SK-N-SH (cell line): Measurements from ENCODE around the gene TBX19. TPM values are rescaled to one million over a fixed set of nuclear protein-coding genes. Genes with fewer than 3 reads are reported as not detected.

Source experiments
- CTCF ChIA-PET: fragments of 300-600, 350-600 bp; formaldehyde crosslinking; extraction: SDS; loops from one replicate; lab custom pipeline; 2021; lab: Yijun Ruan, JAX
- POLR2A ChIA-PET: fragments of 350-600 bp; sonication (Branson Sonifier 250); formaldehyde crosslinking; extraction: SDS; loops from one replicate; lab custom pipeline; 2020; ENCODE audit warnings: antibody characterized with exemption, inconsistent platforms; lab: Yijun Ruan, JAX
- DNase-seq: peaks from one replicate; pipeline ENCODE4 v3.0.0; 2012
- H2AFZ ChIP-seq: fragments of 200-600 bp; sonication (generic); 2 replicates; pipeline ENCODE4 v1.8.1; 2016; ENCODE audit warnings: antibody characterized with exemption, mild to moderate bottlenecking, low read depth
- H3F3A ChIP-seq: fragments of 200-600 bp; sonication (generic); replicated peaks from 2 replicates; pipeline ENCODE3; 2016; ENCODE audit warnings: antibody characterized with exemption, mild to moderate bottlenecking; ENCODE audit not compliant: insufficient read depth
- H3K27ac ChIP-seq, 2 experiments: fragments of 200-500 bp in 1 of 2; fragments of 200-600 bp in 1 of 2; sonication (Bioruptor generic) in 1 of 2; sonication (generic), shearing (Covaris generic) in 1 of 2; 2 replicates each; pipeline versions ENCODE4 v1.5.1 to v1.6.1; 2014 to 2016; ENCODE audit warnings: low read depth in 2 of 2, inconsistent platforms in 1 of 2, low read length in 1 of 2, mild to moderate bottlenecking in 1 of 2, mixed read lengths in 1 of 2
- H3K27me3 ChIP-seq: fragments of 200-600 bp; sonication (generic), shearing (Covaris generic); 2 replicates; pipeline ENCODE4 v1.6.1; 2016; ENCODE audit warnings: mixed run types; ENCODE audit not compliant: insufficient read depth
- H3K36me3 ChIP-seq, 2 experiments: fragments of 200-500 bp in 1 of 2; fragments of 200-600 bp in 1 of 2; sonication (Bioruptor generic) in 1 of 2; sonication (generic) in 1 of 2; replicated peaks in 1 of 2; 2 replicates each; pipeline versions ENCODE3 to v1.5.1; 2014 to 2016; ENCODE audit warnings: low read length in 1 of 2, mild to moderate bottlenecking in 1 of 2; ENCODE audit not compliant: insufficient read depth in 2 of 2, control insufficient read depth in 1 of 2
- H3K4me1 ChIP-seq, 2 experiments: fragments of 200-500 bp in 1 of 2; fragments of 200-600 bp in 1 of 2; sonication (Bioruptor generic) in 1 of 2; sonication (generic), shearing (Covaris generic) in 1 of 2; 2 replicates each; pipeline versions ENCODE4 v1.5.1 to v1.6.1; 2014 to 2016; ENCODE audit warnings: low read depth in 1 of 2, low read length in 1 of 2, mixed run types in 1 of 2; ENCODE audit not compliant: insufficient read depth in 2 of 2, control insufficient read depth in 1 of 2
- H3K4me2 ChIP-seq: fragments of 200-600 bp; sonication (generic), shearing (Covaris generic); 2 replicates; pipeline ENCODE4 v1.6.1; 2017; ENCODE audit warnings: mixed run types
- H3K4me3 ChIP-seq, 2 experiments: fragments of 200-500 bp in 1 of 2; fragments of 200-600 bp in 1 of 2; sonication (Bioruptor generic) in 1 of 2; sonication (generic), shearing (Covaris generic) in 1 of 2; 2 replicates each; pipeline versions ENCODE4 v1.5.1 to v1.8.1; 2014 to 2016; ENCODE audit warnings: low read depth in 2 of 2, inconsistent platforms in 1 of 2, low read length in 1 of 2, mild to moderate bottlenecking in 1 of 2, mixed read lengths in 1 of 2, moderate library complexity in 1 of 2
- H3K79me2 ChIP-seq: fragments of 200-600 bp; sonication (generic); 2 replicates; pipeline ENCODE4 v1.8.1; 2017; ENCODE audit warnings: mild to moderate bottlenecking; ENCODE audit not compliant: insufficient read depth
- H3K9ac ChIP-seq: fragments of 200-600 bp; sonication (generic); 2 replicates; pipeline ENCODE4 v1.6.1; 2017; ENCODE audit warnings: mixed run types
- H3K9me2 ChIP-seq: fragments of 200-600 bp; sonication (generic); 2 replicates; pipeline ENCODE4 v1.6.1; 2017; ENCODE audit warnings: mixed run types
- H3K9me3 ChIP-seq: fragments of 200-600 bp; sonication (generic); 2 replicates; pipeline ENCODE4 v1.6.1; 2017; ENCODE audit warnings: mixed run types, mild to moderate bottlenecking, moderate library complexity
- H4K20me1 ChIP-seq: fragments of 200-600 bp; sonication (generic); 2 replicates; pipeline ENCODE4 v1.6.1; 2017; ENCODE audit warnings: mild to moderate bottlenecking, mixed run types; ENCODE audit not compliant: insufficient read depth
- CHD2 ChIP-seq: fragments of 150-350 bp; IDR thresholded peaks from 2 replicates; pipeline ENCODE4 v1.6.1; 2018; ENCODE audit warnings: low read length; ENCODE audit not compliant: partially characterized antibody
- ELF1 ChIP-seq: IDR thresholded peaks from 2 replicates; pipeline ENCODE4 v1.4.0; 2012
- EZH2phosphoT487 ChIP-seq: fragments of 200-600 bp; sonication (generic); IDR thresholded peaks from 2 replicates; pipeline ENCODE4 v1.6.1; 2017; ENCODE audit warnings: low read depth, mixed run types, mild to moderate bottlenecking, antibody characterized with exemption, moderate library complexity, borderline replicate concordance
- FOSL2 ChIP-seq: IDR thresholded peaks from 2 replicates; pipeline ENCODE4 v1.4.0; 2012; ENCODE audit warnings: low read depth, mild to moderate bottlenecking, moderate library complexity, borderline replicate concordance
- FOXJ3 ChIP-seq: sonication (generic); formaldehyde crosslinking; IDR thresholded peaks from 2 replicates; pipeline ENCODE4 v1.5.1; 2020; ENCODE audit warnings: mild to moderate bottlenecking, missing genetic modification reagents
- FOXM1 ChIP-seq: IDR thresholded peaks from 2 replicates; pipeline ENCODE4 v1.4.0; 2012; ENCODE audit warnings: low read depth, mild to moderate bottlenecking
- IRF3 ChIP-seq: fragments of 150-350 bp; IDR thresholded peaks from 2 replicates; pipeline ENCODE4 v1.6.1; 2016; ENCODE audit warnings: mild to moderate bottlenecking, low read depth, low read length
- JUND ChIP-seq: IDR thresholded peaks from 2 replicates; pipeline ENCODE4 v1.4.0; 2012
- MEF2A ChIP-seq: IDR thresholded peaks from 2 replicates; pipeline ENCODE4 v1.4.0; 2012; ENCODE audit warnings: low read depth, borderline replicate concordance
- NFIC ChIP-seq: IDR thresholded peaks from 2 replicates; pipeline ENCODE4 v1.4.0; 2012; ENCODE audit warnings: borderline replicate concordance
- NRF1 ChIP-seq: IDR thresholded peaks from 2 replicates; pipeline ENCODE4 v1.6.1; 2012; ENCODE audit warnings: low read depth, mild to moderate bottlenecking, low read length
- POLR2AphosphoS5 ChIP-seq: IDR thresholded peaks from 2 replicates; pipeline ENCODE4 v1.6.1; 2012; ENCODE audit warnings: low read depth, low read length
- RAD21 ChIP-seq: IDR thresholded peaks from 2 replicates; pipeline ENCODE4 v1.6.1; 2012; ENCODE audit warnings: mild to moderate bottlenecking, low read length
- RCOR1 ChIP-seq: fragments of 150-350 bp; IDR thresholded peaks from 2 replicates; pipeline ENCODE4 v1.6.1; 2017; ENCODE audit warnings: antibody characterized with exemption, low read length
- TEAD4 ChIP-seq: IDR thresholded peaks from 2 replicates; pipeline ENCODE4 v1.4.0; 2012; ENCODE audit warnings: mild to moderate bottlenecking, borderline replicate concordance; ENCODE audit not compliant: insufficient read depth
- YY1 ChIP-seq: IDR thresholded peaks from 2 replicates; pipeline ENCODE4 v1.4.0; 2012; ENCODE audit warnings: low read depth, mild to moderate bottlenecking
- WGBS: methylation state at CpG from one replicate; pipeline ENCODE4 v1.1.6; 2017; ENCODE audit warnings: low lambda C conversion rate; 5-methylcytosine and 5-hydroxymethylcytosine counted together
- polyA plus RNA-seq, 3 experiments: library from polyadenylated mRNA; depleted of rRNA; stranded (reverse); fragments of >200 nt; gene quantifications; 2 replicates each; pipeline ENCODE4 v1.2.3, GENCODE V29; 2012
- TF ChIP-seq, protein P1 (sequence below): fragments of 200-600 bp; sonication (generic); IDR thresholded peaks from 2 replicates; pipeline ENCODE4 v1.6.1; 2017; ENCODE audit warnings: antibody characterized with exemption, mild to moderate bottlenecking, moderate library complexity
- TF ChIP-seq, protein P2 (sequence below): IDR thresholded peaks from 2 replicates; pipeline ENCODE4 v1.6.1; 2012; ENCODE audit warnings: mild to moderate bottlenecking, low read depth, low read length, moderate library complexity
- TF ChIP-seq, protein P3 (sequence below): IDR thresholded peaks from 2 replicates; pipeline ENCODE4 v1.4.0; 2012; ENCODE audit warnings: low read depth

The TBX19 gene
- polyA plus RNA-seq, 1 of the 3 experiments (the other 2 are of a cell fraction): 2.7 TPM

GRCh38 chr1:168319691-168320090 is 39.0 kb downstream of the TBX19 start:
- H3K79me2 ChIP-seq: no peaks in the 10 kb centered on the region
- H3K27me3 ChIP-seq: no peaks in the 10 kb centered on the region
- H3F3A ChIP-seq: peaks cover 11% of the 10 kb centered on the region
- no peak overlapping the region for H3K4me3 ChIP-seq
- TF ChIP-seq YY1 (no peak), FOXM1 (no peak), RCOR1 (no peak), EZH2phosphoT487 (no peak), JUND (no peak), NRF1 (no peak), FOXJ3 (CRISPR knock-in tag) (no peak), NFIC (no peak), POLR2AphosphoS5 (no peak), CHD2 (no peak), ELF1 (no peak)
- TF ChIP-seq, protein P1, sequence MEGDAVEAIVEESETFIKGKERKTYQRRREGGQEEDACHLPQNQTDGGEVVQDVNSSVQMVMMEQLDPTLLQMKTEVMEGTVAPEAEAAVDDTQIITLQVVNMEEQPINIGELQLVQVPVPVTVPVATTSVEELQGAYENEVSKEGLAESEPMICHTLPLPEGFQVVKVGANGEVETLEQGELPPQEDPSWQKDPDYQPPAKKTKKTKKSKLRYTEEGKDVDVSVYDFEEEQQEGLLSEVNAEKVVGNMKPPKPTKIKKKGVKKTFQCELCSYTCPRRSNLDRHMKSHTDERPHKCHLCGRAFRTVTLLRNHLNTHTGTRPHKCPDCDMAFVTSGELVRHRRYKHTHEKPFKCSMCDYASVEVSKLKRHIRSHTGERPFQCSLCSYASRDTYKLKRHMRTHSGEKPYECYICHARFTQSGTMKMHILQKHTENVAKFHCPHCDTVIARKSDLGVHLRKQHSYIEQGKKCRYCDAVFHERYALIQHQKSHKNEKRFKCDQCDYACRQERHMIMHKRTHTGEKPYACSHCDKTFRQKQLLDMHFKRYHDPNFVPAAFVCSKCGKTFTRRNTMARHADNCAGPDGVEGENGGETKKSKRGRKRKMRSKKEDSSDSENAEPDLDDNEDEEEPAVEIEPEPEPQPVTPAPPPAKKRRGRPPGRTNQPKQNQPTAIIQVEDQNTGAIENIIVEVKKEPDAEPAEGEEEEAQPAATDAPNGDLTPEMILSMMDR: no peak
- TF ChIP-seq, protein P2, sequence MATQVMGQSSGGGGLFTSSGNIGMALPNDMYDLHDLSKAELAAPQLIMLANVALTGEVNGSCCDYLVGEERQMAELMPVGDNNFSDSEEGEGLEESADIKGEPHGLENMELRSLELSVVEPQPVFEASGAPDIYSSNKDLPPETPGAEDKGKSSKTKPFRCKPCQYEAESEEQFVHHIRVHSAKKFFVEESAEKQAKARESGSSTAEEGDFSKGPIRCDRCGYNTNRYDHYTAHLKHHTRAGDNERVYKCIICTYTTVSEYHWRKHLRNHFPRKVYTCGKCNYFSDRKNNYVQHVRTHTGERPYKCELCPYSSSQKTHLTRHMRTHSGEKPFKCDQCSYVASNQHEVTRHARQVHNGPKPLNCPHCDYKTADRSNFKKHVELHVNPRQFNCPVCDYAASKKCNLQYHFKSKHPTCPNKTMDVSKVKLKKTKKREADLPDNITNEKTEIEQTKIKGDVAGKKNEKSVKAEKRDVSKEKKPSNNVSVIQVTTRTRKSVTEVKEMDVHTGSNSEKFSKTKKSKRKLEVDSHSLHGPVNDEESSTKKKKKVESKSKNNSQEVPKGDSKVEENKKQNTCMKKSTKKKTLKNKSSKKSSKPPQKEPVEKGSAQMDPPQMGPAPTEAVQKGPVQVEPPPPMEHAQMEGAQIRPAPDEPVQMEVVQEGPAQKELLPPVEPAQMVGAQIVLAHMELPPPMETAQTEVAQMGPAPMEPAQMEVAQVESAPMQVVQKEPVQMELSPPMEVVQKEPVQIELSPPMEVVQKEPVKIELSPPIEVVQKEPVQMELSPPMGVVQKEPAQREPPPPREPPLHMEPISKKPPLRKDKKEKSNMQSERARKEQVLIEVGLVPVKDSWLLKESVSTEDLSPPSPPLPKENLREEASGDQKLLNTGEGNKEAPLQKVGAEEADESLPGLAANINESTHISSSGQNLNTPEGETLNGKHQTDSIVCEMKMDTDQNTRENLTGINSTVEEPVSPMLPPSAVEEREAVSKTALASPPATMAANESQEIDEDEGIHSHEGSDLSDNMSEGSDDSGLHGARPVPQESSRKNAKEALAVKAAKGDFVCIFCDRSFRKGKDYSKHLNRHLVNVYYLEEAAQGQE: no peak
- H2AFZ ChIP-seq: no peak overlapping the region
- no peak overlapping the region for H3K27ac ChIP-seq
- no peaks in the 10 kb centered on the region for H4K20me1 ChIP-seq
- no peaks in the 10 kb centered on the region for H3K9me2 ChIP-seq
- POLR2A ChIA-PET: no interaction called here
- 96% methylated on average over 8 of the region's 8 CpGs for WGBS
- H3K9me3 ChIP-seq: no peaks in the 10 kb centered on the region
- peaks cover 0 to 1% of the 10 kb centered on the region in 2 experiments for H3K36me3 ChIP-seq
- no peak for DNase-seq
- peaks cover 0 to 8% of the 10 kb centered on the region in 2 experiments; a peak in 1 of 4 replicates for H3K4me1 ChIP-seq
- no peak overlapping the region for H3K9ac ChIP-seq
- CTCF ChIA-PET: interaction anchor here (1.1 to 1.5 kb wide), 2 partner anchors 23 to 289 kb away, joined by 3 to 4 read pairs; no protein-coding TSS in a partner anchor
- no peak overlapping the region for H3K4me2 ChIP-seq

DNA sequence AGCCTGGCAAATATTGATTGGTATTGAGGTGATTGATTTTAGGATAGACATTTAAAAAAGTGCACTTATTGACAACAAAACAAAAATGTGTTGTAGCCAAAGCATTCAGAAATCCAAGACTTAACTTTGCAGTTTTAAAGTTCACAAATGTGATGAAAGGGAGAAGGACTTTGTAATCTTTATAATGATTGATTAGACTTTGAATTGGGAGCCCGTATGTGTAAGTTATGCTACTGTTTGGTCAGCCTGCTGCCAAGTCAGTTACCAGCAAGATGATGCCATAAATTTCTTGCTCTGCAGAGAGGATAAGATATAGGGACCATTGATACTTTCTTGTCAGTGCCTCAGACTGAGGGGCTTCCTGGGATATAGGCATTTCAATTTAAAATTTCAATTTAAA is 39.5 kb downstream of the TBX19 start:
- 90% methylated on average over 1 of the region's 1 CpG for WGBS
- Histone ChIP-seq H3K79me2 (no peaks in the 10 kb centered on the region), H3K9me3 (no peaks in the 10 kb centered on the region), H3K4me1 (peaks cover 0 to 8% of the 10 kb centered on the region in 2 experiments; a peak in 1 of 4 replicates), H4K20me1 (no peaks in the 10 kb centered on the region), H3K4me2 (no peak overlapping the region), H3K9me2 (no peaks in the 10 kb centered on the region), H3K27me3 (no peaks in the 10 kb centered on the region), H3K36me3 (no peaks in the 10 kb centered on the region), H3K27ac (peak overlapping the region in 1 of 2 experiments; percentile 56; a peak in 3 of 4 replicates), H3K9ac (no peak overlapping the region), H3K4me3 (no peak overlapping the region), H2AFZ (no peak overlapping the region), H3F3A (peaks cover 11% of the 10 kb centered on the region)
- DNase-seq: no peak
- CTCF ChIA-PET: interaction anchor here (0.7 to 1.5 kb wide), 3 partner anchors 23 to 629 kb away, joined by 3 to 4 read pairs (median 3); no protein-coding TSS in a partner anchor
- POLR2A ChIA-PET: no interaction called here
- TF ChIP-seq YY1 (no peak), MEF2A (no peak), NRF1 (no peak), TEAD4 (no peak), IRF3 (no peak), FOSL2 (no peak), EZH2phosphoT487 (no peak), RAD21 (no peak)
- TF ChIP-seq, protein P3, sequence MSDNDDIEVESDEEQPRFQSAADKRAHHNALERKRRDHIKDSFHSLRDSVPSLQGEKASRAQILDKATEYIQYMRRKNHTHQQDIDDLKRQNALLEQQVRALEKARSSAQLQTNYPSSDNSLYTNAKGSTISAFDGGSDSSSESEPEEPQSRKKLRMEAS: no peak
